Hepatocyte (in vitro differentiated cells): ENCODE measurements around the gene ADAMTS9. TPM values are rescaled to one million over a fixed set of nuclear protein-coding genes. Genes with fewer than 3 reads are reported as not detected.

Source experiments
- DNase-seq: peaks from one replicate; pipeline ENCODE4 v3.0.0-alpha.2; 2016; ENCODE audit warnings: low spot score
- H2AFZ ChIP-seq: fragments of 200-600 bp; sonication (generic); 2 replicates; pipeline ENCODE4 v1.6.0; 2016; ENCODE audit warnings: antibody characterized with exemption, mild to moderate bottlenecking
- H3K27ac ChIP-seq: fragments of 200-600 bp; sonication (generic); 2 replicates; pipeline ENCODE4 v1.5.1; 2016; ENCODE audit warnings: mild to moderate bottlenecking
- H3K27me3 ChIP-seq: fragments of 200-600 bp; sonication (generic); 2 replicates; pipeline ENCODE4 v1.6.1; 2016
- H3K36me3 ChIP-seq: fragments of 200-600 bp; sonication (generic); replicated peaks from 2 replicates; pipeline ENCODE4 v1.5.1; 2016; ENCODE audit warnings: low read depth; ENCODE audit not compliant: insufficient read depth
- H3K4me1 ChIP-seq: fragments of 200-600 bp; sonication (generic); 2 replicates; pipeline ENCODE4 v1.5.1; 2016; ENCODE audit warnings: mild to moderate bottlenecking, moderate library complexity; ENCODE audit not compliant: insufficient read depth
- H3K4me2 ChIP-seq: fragments of 200-600 bp; sonication (generic); 2 replicates; pipeline ENCODE4 v1.6.0; 2016
- H3K4me3 ChIP-seq: fragments of 200-600 bp; sonication (generic); 2 replicates; pipeline ENCODE4 v1.5.1; 2016; ENCODE audit warnings: mild to moderate bottlenecking
- H3K79me2 ChIP-seq: fragments of 200-600 bp; sonication (generic); 2 replicates; pipeline ENCODE4 v1.6.0; 2017; ENCODE audit warnings: mild to moderate bottlenecking
- H3K9me2 ChIP-seq: fragments of 200-600 bp; sonication (generic); replicated peaks from 2 replicates; pipeline ENCODE4 v1.6.0; 2017; ENCODE audit warnings: mild to moderate bottlenecking; ENCODE audit not compliant: insufficient read depth
- H3K9me3 ChIP-seq: fragments of 200-600 bp; sonication (generic); 2 replicates; pipeline ENCODE4 v1.5.1; 2016; ENCODE audit warnings: low read depth, mild to moderate bottlenecking
- H4K20me1 ChIP-seq: fragments of 200-600 bp; sonication (generic); 2 replicates; pipeline ENCODE4 v1.6.0; 2016; ENCODE audit warnings: mild to moderate bottlenecking; ENCODE audit not compliant: insufficient read depth, poor library complexity, severe bottlenecking
- CTCF ChIP-seq: fragments of 200-600 bp; sonication (generic); IDR thresholded peaks from 2 replicates; pipeline ENCODE4 v1.5.1; 2016; ENCODE audit warnings: antibody characterized with exemption, mild to moderate bottlenecking; ENCODE audit not compliant: poor library complexity
- EZH2 ChIP-seq: fragments of 200-600 bp; sonication (generic); IDR thresholded peaks from 2 replicates; pipeline ENCODE4 v1.6.1; 2016; ENCODE audit warnings: antibody characterized with exemption, mild to moderate bottlenecking, borderline replicate concordance
- EZH2phosphoT487 ChIP-seq: fragments of 200-600 bp; sonication (generic); IDR thresholded peaks from one replicate; pipeline ENCODE4 v1.6.1; 2018; ENCODE audit warnings: antibody characterized with exemption, mild to moderate bottlenecking, low read depth, moderate library complexity; ENCODE audit not compliant: unreplicated experiment, severe bottlenecking
- WGBS: methylation state at CpG from one replicate; pipeline ENCODE4 v1.1.6; 2016; ENCODE audit warnings: low lambda C conversion rate; ENCODE audit errors: missing lambda C conversion rate; 5-methylcytosine and 5-hydroxymethylcytosine counted together
- polyA plus RNA-seq: library from polyadenylated mRNA; unstranded; fragments of >200 nt; fragmentation: Nextera tagmentation; extraction: Ambion mirVana; gene quantifications from 2 replicates; pipeline ENCODE4 v1.2.1, GENCODE V29; 2016
- small RNA-seq: library from RNA; depleted of rRNA; stranded (forward); fragments of <200 nt; gene quantifications from one replicate; pipeline ENCODE3, GENCODE V24; 2014
- total RNA-seq: library from RNA; depleted of rRNA; stranded (reverse); fragments of >200 nt; gene quantifications from 2 replicates; pipeline ENCODE4 v1.2.3, GENCODE V29; 2014

Gene ADAMTS9
- total and polyA plus RNA-seq, 2 experiments from 2014 or later, result 56.9 to 145 TPM

- no peak for DNase-seq
- H3K27ac ChIP-seq, result no peak overlapping the region
- TF ChIP-seq EZH2phosphoT487, result no peak
- no peak for TF ChIP-seq CTCF
- TF ChIP-seq EZH2, result no peak
- H3K36me3 ChIP-seq, result no peaks in the 10 kb centered on the region
- H3K9me3 ChIP-seq, result no peaks in the 10 kb centered on the region
- no peaks in the 10 kb centered on the region for H3K9me2 ChIP-seq
- no peaks in the 10 kb centered on the region for H4K20me1 ChIP-seq
- no peak overlapping the region for H3K4me2 ChIP-seq
- no peak overlapping the region for H2AFZ ChIP-seq
- no peaks in the 10 kb centered on the region for H3K79me2 ChIP-seq
- no peaks in the 10 kb centered on the region for H3K27me3 ChIP-seq
- H3K4me3 ChIP-seq, result no peak overlapping the region
- H3K4me1 ChIP-seq, result no peaks in the 10 kb centered on the region
- WGBS, result 76% methylated on average over 1 of the region's 1 CpG
Observed at GRCh38 chr3:64473466-64473865, 214.3 kb downstream of the ADAMTS9 start.

- Histone ChIP-seq H3K27ac (no peak overlapping the region), H3K4me3 (no peak overlapping the region), H3K4me1 (no peaks in the 10 kb centered on the region), H3K27me3 (no peaks in the 10 kb centered on the region), H3K9me3 (no peaks in the 10 kb centered on the region), H3K9me2 (no peaks in the 10 kb centered on the region), H3K79me2 (no peaks in the 10 kb centered on the region), H3K36me3 (no peaks in the 10 kb centered on the region), H2AFZ (no peak overlapping the region), H3K4me2 (no peak overlapping the region), H4K20me1 (no peaks in the 10 kb centered on the region)
- 72% methylated on average over 5 of the region's 5 CpGs for WGBS
- TF ChIP-seq EZH2phosphoT487, result no peak
- no peak for TF ChIP-seq CTCF
- DNase-seq, result no peak
Observed at GRCh38 chr3:64470436-64470835, 217.4 kb downstream of the ADAMTS9 start.

GRCh38 chr3:64467255-64467944 is 220.4 kb downstream of the ADAMTS9 start:
- H3K27me3 ChIP-seq, result no peaks in the 10 kb centered on the region
- no peak overlapping the region for H2AFZ ChIP-seq
- H3K9me3 ChIP-seq, result no peaks in the 10 kb centered on the region
- H3K79me2 ChIP-seq, result no peaks in the 10 kb centered on the region
- no peaks in the 10 kb centered on the region for H4K20me1 ChIP-seq
- no peak overlapping the region for H3K27ac ChIP-seq
- H3K36me3 ChIP-seq, result no peaks in the 10 kb centered on the region
- H3K9me2 ChIP-seq, result no peaks in the 10 kb centered on the region
- 80% methylated on average over 5 of the region's 5 CpGs for WGBS
- no peaks in the 10 kb centered on the region for H3K4me1 ChIP-seq
- H3K4me3 ChIP-seq, result no peak overlapping the region
- no peak for DNase-seq
- no peak for TF ChIP-seq EZH2
- H3K4me2 ChIP-seq, result no peak overlapping the region

Small RNA genes lying within 50 kb of the gene (small RNA-seq; reads per million reads assigned to genes)
- not detected for gene RNU6-739P
